Umbilical cord (tissue), 2 donors: ENCODE results near the gene TMEM179B. TPM values are rescaled to one million over a fixed set of nuclear protein-coding genes. Genes with fewer than 3 reads are reported as not detected.
"Not testable (repeated sequence)": the region's sequence is repeated elsewhere in the genome, so short reads cannot be mapped to it uniquely, and the experiment has no call there.

ENCODE experiments used
- DNase-seq: peaks from one replicate; pipeline ENCODE4 v3.0.0-alpha.2; 2015; ENCODE audit warnings: low spot score
- total RNA-seq: library from RNA; depleted of rRNA; stranded (reverse); fragments of >200 nt; gene quantifications from one replicate; pipeline ENCODE4 v1.2.3, GENCODE V29; 2014; ENCODE audit warnings: low replicate concordance; ENCODE audit not compliant: insufficient read depth

Gene TMEM179B, protein sequence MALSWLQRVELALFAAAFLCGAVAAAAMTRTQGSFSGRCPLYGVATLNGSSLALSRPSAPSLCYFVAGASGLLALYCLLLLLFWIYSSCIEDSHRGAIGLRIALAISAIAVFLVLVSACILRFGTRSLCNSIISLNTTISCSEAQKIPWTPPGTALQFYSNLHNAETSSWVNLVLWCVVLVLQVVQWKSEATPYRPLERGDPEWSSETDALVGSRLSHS
- total RNA-seq = 11.1 TPM

DNA sequence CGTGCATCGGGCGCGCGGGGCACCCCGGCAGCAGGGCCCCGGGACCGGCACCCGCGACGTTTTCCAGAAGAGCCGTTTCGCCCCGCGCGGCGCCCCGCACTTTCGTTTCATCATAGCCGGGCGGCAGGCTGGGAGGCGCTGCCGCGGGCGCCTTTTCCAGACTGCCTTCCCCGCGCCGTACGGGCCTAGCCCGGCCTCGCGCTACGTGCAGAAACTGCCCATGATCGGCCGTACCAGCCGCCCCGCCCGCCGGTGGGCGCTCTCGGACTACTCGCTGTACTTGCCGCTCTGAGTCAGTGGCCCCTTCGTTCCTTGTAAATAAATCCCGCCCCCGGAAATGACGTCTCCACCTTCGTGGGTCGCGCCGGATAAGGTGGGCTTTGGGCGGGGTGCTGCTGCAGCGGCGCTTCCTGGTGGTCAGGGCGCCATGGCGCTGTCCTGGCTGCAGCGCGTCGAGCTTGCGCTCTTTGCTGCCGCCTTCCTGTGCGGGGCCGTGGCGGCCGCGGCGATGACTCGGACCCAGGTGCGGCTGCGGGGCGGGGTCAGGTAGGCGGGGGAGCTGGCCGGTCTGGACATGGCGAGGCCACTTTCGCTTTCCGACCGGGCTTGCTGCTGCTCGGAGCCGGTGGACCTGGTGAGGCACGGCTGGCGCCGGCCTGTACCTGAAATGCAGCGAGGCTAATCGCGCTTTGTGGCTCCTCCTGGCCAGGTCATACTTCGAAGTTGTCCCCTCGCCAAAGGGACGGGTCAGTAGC is at the start of gene TMEM179B:
Gene TMEM179B, plus strand, starts transcription at position 398 of the 755 bp plus-strand sequence. Its CDS starts 30 bp downstream, at position 428.
- DNase-seq = peak; percentile 99

DNA sequence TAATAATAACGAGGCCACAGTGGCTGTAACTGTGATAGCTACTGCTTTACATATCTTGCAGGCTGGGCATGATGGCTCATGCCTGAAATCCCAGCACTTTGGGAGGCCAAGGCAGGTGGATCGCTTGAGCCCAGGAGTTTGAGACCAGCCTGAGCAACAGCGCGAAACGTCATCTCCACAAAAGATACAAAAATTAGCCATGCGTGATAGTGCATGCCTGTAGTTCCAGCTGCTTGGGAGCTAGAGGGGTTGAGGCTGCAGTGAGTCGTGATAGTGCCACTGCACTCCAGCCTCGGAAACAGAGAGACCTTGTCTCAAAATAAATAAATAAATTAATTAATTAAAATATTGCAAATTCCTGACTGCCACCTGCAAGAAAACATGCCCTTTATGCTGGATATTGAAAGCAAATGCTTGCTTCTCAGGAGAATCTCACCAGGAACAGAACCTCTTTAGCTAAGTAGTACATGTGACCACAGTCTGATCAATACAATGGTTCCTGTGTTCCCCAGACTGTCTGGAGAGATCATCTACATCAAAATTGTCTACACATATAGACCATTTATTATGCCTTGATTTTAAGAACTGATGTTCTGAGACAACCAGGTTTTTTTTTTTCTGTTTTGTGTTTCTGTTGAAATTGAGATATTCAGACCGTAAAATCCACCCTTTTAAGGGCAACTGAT is 39.6 kb upstream of the TMEM179B start:
- DNase-seq = no peak

DNA sequence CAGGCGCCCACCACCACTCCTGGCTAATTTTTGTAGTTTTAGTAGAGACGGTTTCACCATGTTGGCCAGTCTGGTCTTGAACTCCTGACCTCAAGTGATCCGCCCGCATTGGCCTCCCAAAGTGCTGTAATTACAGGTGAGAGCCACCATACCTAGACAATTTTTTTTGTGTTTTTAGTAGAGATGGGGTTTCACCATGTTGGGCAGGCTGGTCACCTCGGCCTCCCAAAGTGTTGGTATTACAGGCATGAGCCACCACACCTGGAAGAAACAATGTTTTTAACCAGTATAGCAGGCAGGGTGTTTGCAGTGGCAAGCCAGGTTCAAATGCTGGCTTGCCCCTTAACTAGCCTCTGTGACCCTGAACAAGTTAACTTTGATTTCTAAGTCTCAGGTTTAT is 37.3 kb upstream of the TMEM179B start:
- not testable (repeated sequence) for DNase-seq

DNA sequence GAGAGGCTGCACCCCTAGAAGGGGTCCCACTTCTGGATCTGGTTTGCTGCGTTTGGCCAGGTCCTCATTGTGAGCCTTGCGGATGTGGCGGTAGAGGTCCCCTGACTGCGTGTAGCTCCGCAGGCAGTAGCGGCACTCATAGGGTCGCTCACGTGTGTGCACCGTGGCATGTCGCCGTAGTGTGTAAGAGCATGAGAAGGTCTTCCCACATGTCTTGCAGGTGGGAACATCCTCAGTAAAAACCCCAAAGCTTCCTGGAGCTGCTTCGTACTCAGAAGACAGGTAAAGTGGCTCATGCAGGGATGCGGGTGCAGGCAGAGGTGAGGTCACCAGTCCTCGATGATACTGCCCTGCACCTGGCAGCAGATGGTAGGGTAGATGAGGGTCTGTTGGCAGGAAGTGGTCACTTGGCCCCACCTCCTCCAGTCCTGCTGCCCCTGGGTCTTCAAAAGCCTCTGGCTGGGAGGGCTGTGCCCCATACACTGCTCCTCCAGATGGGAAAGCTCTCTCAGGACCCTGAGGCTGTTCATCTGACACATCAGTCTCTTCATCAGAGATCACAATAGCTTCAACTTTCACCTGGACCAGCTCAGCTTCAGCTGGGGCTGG is 34.9 kb upstream of the TMEM179B start:
- no peak for DNase-seq

DNA sequence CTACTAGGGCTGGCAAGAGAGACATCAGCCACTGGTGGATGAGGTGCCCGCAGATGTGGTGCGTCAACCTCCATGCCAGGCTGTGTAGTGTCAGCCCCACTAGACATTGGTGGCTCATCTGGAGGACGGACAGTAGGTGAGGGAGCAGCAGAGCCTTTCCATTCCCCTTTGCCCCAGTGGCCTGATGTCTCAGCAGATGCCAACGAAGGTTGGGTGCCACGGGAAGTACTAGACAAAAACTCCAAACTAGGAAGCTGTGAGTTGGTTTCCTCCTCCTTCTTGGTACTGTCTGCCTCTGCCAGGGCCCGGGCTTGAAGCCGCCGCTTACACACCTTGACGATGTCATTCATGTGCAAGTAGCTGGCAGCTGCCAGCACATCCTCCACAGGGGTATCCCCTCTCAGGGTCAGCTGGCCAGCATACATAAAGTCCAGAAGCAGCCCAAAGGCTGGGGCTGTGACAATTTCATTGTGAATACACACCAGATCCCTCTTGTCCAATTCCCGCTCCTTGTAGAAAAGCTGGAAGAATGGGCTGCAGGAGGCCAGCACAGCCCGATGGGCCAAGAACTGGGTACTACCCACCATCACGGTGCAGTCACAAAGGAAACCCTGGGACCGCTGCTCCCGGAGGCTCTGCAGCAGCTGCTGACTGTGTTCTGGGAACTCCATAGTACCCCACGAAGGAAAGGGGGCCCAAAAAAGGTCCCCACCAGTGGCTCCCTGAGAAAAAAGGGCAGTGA is 34.0 kb upstream of the TMEM179B start:
- DNase-seq = no peak

DNA sequence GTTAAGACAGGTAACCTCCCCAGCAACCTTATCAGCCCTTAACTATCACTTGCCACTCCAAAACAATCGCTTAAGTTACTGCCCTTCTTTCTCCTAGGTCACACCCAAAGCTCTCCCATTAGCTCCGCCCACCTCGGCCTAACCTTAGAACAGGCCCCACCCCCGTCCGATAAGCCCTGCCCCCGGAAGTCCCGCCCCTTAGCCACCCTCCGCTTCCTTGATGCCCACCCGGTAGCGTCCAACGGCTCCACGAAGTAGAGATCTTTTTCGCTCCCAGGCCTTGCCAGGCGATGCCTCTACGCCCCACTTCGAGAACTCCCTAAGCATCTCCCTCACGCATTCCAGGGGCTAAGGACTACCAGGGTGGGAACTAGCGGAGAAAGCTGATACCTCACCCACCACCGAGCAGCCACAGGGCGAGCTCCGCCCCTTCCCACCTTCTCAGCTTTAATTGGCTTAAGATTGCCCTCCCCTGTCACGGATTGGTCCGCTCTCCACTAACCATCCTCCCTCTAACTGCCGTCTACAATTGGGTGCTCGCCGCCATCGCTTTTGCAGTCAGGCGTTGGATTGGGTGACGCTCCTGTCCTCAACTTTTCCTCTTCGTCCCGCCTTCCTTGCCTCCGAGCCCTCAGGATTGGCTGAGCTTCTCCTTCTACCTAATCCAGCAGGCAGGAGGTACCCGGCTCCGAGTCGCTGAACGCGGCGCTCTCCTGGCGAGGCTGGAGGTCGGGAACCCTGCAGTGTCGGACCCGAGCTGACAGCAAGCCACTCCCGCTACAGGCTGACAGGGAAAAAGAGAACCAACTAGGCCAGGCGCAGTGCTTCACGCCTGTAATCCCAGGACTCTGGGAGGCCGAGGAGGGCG is 33.2 kb upstream of the TMEM179B start, which contains the start of gene ZBTB3:
Gene ZBTB3, minus strand, starts transcription at position 425 of the 868 bp plus-strand sequence. CDS start 496 bp downstream, outside the sequence.
- peak; percentile 99 for DNase-seq

DNA sequence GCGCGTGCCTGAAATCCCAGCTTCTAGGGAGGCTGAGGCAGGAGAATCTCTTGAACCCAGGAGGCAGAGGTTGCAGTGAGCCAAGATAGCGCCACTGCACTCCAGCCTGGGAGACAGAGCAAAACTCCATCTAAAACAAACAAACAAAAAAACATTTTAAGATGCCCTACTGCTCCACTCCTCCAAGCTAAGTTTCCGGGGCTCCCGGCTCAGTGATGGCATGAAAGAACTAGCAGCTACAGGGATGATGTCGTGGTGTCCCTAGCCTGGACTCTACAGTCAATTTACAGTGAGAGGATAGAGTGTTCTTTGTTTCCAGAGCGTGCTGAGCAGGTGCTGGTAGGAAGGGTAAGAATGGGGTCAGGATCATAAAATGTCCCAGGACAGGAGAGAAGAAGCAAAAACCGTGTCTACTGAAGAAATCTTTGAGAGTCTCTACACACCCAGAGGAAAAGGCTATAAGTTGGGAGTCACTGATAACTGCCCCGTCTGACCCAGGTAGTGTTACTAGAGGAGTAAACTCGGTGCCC is 32.1 kb upstream of the TMEM179B start:
- DNase-seq = no peak

DNA sequence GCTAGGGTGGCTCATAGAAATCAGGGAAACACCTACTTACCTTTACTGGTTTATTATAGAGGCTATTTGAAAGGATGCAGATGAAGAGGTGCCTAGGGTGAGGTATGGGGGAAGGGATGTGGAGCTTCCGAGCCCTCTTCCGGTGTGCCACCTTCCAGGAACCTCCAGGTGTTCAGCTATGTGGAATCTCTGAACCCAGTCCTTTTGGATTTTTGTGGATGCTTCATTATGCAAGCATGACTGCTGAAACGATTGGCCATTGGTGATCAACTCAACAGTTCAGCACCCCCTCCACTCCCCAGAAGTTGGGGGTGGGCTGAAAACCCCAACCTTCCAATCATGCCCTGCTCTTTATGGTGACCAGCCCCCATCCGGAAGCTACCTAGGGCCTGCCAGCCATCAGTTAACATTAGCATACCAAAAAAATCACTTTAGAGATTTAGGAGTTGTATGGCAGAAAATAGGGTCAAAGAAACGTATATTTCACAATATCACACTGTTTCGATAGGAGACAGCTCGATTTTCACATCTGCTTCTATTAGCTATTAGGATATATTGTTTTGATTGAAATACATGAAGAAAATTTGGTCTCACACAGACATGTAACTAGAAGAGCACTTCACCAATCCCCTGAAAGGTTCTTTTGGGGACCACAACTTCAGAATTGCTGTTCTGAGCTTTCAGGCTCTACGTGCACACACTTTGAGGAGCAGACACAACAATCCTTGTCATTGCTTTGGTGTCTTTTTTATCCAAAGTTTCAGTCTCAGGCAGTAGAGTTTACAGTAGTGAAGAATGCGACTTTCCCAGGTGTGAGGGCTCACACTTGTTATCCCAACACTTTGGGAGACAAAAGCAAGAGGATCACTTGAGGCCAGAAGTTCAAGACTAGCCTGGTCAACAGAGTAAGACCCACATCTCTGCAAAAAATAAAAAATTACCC is 29.1 kb upstream of the TMEM179B start:
- no peak for DNase-seq

DNA sequence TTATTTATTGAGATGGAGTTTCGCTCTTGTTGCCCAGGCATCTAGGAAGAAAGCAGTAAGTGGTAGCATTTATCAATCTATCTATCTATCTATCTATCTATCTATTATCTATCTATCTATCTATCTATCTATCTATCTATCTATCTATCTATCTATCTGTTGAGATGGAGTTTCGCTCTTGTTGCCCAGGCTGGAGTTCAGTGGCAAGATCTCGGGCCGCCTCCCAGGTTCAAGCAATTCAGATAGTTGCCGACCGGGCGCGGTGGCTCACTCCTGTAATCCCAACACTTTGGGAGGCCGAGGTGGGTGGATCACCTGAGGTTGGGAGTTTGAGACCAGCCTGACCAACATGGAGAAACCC is 26.4 kb upstream of the TMEM179B start:
- not testable (repeated sequence) for DNase-seq

DNA sequence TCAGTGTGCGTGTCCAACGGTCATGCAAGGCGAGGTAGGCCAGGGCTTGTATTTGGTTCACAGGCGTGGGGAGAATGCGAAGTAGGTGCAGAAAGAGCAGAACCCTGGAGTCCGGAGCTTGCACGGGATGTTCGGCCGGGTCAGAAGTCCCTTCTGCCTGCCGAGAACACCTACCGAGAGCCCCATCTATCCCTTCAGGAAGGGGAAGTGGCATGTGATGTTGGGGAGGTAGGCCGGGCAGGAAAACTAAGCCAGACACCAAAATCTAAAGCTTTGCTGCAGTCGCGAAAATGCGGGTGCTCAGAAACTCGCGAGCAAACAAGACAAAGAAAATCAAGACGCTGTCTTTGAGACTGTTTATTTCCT is 16.4 kb upstream of the TMEM179B start:
- no peak for DNase-seq

DNA sequence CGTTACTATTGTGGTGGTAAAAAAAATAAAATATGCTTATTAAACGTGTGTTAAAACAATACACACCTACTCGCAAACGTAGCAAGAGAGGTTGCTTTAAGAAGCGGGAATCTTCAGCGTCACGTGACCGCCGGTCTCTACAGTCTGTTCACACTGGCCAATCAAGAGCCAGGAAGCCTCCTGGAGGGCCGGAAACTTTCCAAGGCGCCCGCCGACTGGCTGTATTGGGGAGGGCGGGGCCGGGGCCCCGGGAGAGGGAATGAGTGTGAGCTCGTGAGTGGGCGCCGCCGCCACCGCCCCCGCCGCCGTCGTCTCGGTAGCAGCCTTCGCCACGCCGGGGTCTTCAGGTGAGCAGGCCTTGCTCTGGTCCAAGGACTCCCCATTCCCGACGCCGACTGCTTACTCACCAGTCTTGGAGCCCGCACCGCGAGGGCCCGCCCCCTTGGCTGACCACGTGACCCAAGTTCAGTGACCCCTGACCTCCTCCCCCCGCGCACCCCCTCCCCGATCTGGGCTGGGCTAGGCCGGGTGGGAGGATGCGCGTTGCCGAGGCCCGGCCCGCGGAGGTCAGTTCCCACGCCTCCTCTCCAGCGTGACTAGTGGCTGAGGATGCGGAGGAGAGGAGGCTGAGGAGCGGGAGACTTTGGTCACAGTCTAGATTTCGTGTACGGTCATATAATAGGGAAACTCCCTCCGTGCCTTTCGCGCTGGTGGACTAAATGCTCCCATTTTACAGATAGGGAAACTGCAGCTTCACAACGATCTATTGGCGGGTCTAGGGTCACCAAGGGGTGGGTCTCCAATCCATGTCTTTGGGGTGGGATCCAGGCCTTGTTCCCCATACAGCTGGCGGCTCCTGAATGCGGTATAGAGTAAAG is 15.8 kb upstream of the TMEM179B start, which contains the start of gene TAF6L:
Gene TAF6L, plus strand, starts transcription at position 253 of the 878 bp plus-strand sequence. CDS start 4,388 bp downstream, outside the sequence.
- DNase-seq = peak; percentile 99

DNA sequence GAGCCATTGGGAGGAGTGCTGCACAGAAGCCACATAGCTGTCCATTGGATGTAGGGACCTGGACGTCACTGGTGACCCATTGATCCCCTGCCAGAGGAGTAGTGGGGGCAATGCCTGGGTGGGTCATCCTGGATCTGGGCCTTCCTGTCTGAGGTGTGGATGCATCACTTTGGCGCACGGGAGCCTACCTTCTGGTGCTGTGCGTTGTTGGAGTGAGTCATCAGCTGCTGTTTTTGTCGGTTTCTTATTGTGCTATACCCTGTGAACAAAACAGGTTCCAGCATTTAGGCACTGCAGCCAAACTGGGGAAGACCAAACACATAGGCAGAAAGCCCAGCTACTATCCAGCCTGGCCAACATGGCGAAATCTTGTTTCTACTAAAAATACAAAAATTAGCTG is 12.8 kb upstream of the TMEM179B start:
- DNase-seq = no peak

DNA sequence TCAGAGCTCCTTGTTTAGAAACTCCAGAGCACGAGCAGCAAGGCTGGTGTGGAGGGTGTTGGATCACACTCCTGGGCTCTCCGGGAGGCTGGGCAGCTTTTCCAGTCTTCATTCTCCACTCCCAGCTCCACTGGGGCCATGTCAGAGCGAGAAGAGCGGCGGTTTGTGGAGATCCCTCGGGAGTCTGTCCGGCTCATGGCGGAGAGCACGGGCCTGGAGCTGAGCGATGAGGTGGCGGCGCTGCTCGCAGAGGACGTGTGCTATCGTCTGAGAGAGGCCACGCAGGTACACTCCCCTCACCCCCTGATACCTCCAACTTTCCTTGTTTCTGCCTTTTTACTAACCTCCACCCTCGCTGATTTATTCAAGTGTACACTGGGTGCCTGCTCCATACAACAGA is 11.6 kb upstream of the TMEM179B start:
- no peak for DNase-seq

DNA sequence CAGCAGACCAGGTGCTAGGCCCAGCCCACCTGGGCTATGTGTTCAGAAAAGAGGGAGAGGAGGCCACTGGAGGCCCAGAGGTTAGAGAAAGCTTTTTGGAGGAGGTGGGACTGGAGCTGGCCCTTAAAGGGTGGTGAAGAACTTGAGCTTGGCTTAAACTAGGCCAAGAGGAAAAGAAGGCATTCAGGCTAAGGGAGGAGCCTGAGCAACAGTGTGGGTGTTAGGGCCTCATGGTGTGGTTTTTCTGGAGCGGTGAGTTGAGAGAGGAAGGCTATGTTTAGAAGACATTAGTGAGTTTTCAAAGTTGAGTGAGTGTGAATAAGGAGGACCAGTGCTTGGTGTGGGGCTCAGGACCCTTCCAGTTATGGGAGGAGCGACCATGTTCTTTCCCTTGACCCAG is 9.8 kb upstream of the TMEM179B start:
- no peak for DNase-seq

DNA sequence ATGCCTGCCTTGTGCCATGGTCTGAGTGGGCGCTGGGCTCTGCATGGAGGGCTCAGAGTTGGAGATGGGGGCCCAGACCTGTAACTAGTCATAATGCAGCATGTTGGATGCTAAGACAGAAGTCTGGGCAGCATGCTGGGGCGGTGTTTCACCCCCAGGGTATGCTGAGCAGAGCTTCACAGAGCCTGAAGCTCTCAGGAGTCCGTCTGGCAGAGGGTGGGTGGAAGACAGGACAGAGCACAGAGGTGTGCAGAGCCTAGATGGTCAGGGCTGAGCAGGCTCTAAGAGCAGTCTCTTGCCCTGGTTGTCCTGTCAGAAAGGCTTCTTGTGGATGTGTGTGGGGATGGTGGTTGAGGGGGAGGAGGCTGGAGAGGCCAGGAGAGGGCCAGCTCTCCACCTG is 8.8 kb upstream of the TMEM179B start:
- DNase-seq = no peak

DNA sequence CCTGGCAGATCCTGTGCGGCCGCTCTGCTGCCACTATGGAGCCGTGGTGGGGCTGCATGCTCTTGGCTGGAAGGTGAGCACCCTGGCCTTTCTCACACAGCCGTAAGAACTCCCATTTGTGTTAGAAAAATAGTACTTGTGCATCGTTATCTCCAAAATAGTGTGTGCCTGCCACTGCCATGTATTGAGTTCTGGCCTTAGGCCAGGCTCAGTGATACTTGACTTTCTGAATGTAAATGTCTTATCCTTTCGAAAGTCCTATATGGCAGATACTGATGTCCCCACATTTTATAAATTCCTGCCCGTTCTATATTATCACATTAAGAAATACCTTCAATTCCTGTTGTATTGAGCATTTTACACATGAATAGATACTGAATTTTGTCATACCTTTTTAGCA is 4.4 kb upstream of the TMEM179B start:
- DNase-seq = no peak

DNA sequence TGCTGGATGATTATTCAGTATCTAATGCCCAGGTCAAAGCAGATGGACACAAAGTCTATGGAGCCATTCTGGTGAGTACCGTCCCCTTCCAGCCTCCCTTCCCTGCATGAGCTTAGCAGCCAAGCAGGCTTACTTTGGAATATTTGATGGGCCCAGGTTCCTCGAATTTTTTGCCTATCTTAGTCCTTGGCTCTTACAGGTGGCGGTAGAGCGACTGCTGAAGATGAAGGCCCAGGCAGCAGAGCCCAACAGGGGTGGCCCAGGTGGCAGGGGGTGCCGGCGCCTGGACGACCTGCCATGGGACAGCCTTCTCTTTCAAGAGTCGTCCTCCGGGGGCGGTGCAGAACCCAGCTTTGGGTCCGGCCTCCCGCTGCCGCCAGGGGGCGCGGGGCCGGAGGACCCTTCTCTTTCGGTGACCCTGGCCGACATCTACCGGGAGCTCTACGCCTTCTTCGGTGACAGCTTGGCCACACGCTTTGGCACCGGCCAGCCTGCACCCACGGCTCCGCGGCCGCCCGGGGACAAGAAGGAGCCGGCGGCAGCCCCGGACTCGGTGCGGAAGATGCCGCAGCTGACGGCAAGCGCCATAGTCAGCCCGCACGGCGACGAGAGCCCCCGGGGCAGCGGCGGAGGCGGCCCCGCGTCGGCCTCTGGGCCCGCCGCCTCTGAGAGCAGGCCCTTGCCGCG is 741 bp upstream of the TMEM179B start:
- DNase-seq = peak; percentile 91
